Stomach (tissue), 9 donors: ENCODE measurements around the gene PPP2R2C. TPM values are rescaled to one million over a fixed set of nuclear protein-coding genes. Genes with fewer than 3 reads are reported as not detected.

ENCODE experiments used
- DNase-seq, 2 donors: peaks; one replicate each; pipeline versions ENCODE4 v3.0.0 to v3.0.0-alpha.2; 2013 to 2019
- H3K27ac ChIP-seq, 5 donors: fragments of 200-600 bp in 4 of 5; sonication (generic) in 4 of 5; one replicate each; pipeline ENCODE4 v1.5.1; 2013 to 2019; ENCODE audit warnings: mild to moderate bottlenecking in 1 of 5, moderate library complexity in 1 of 5
- H3K27me3 ChIP-seq, 3 donors: fragments of 200-600 bp; sonication (generic); one replicate each; pipeline ENCODE4 v1.5.1; 2017 to 2019; ENCODE audit warnings: mixed run types in 1 of 3
- H3K36me3 ChIP-seq, 4 donors: fragments of 200-600 bp; sonication (generic); 1 replicate in 3 of 4; 2 replicates in 1 of 4; pipeline ENCODE4 v1.5.1; 2016 to 2019
- H3K4me1 ChIP-seq, 4 donors: fragments of 200-600 bp; sonication (generic); one replicate each; pipeline ENCODE4 v1.5.1; 2016 to 2019
- H3K4me3 ChIP-seq, 4 donors: fragments of 200-600 bp; sonication (generic) in 3 of 4; one replicate each; pipeline ENCODE4 v1.5.1; 2016 to 2019; ENCODE audit warnings: mild to moderate bottlenecking in 1 of 4
- H3K9me3 ChIP-seq, 4 donors: fragments of 200-600 bp; sonication (generic); one replicate each; pipeline ENCODE4 v1.5.1; 2016 to 2019
- CTCF ChIP-seq, 7 experiments: fragments of 450-650 bp in 4 of 7; fragments of 200-600 bp in 3 of 7; sonication (generic) in 3 of 7; IDR thresholded peaks; one replicate each; pipeline ENCODE4 v1.5.1; 2016 to 2019; ENCODE audit warnings: antibody characterized with exemption in 7 of 7, control low read depth in 2 of 7, mild to moderate bottlenecking in 1 of 7
- EP300 ChIP-seq: sonication (generic); formaldehyde crosslinking; IDR thresholded peaks from one replicate; pipeline ENCODE4 v1.6.1; 2017; ENCODE audit warnings: antibody characterized with exemption
- POLR2A ChIP-seq, 4 donors: fragments of 450-650 bp; IDR thresholded peaks; one replicate each; pipeline ENCODE4 v1.6.1; 2016; ENCODE audit warnings: antibody characterized with exemption in 4 of 4, control low read depth in 2 of 4, mild to moderate bottlenecking in 1 of 4, moderate library complexity in 1 of 4
- POLR2AphosphoS5 ChIP-seq, 3 donors: sonication (generic); formaldehyde crosslinking; IDR thresholded peaks; one replicate each; pipeline ENCODE4 v1.6.1; 2016; ENCODE audit warnings: antibody characterized with exemption in 3 of 3
- WGBS, 5 donors: extraction: QIAGEN DNeasy Blood & Tissue Kit in 3 of 5; methylation state at CpG; one replicate each; pipeline versions ENCODE4 v1.1.5 to v1.1.7; 2013 to 2018; 5-methylcytosine and 5-hydroxymethylcytosine counted together
- intact Hi-C: fragments of 100-400 bp; cut with DNase I; formaldehyde crosslinking; loops from one replicate; pipeline ENCODE4 v1.15.1; 2023; ENCODE audit warnings: low total_unique reads
- polyA plus RNA-seq, 3 donors: library from polyadenylated mRNA; stranded (reverse); fragments of 200-250 nt; gene quantifications; one replicate each; pipeline ENCODE4 v1.2.3, GENCODE V29; 2013
- total RNA-seq, 5 donors: library from RNA; depleted of rRNA; stranded (reverse); fragments of >200 nt; gene quantifications; one replicate each; pipeline versions ENCODE4 v1.1.0 to v1.2.3, GENCODE V29; 2014 to 2016
- donor health status: healthy with polysubstance abuse.
- donor health status: Bipolar disorder and iron deficiency.
- donor health status: healthy.

PPP2R2C gene
- total and polyA plus RNA-seq, 8 donors: 1.4 to 5.0 (median 1.5) TPM; not detected in 5

- Histone ChIP-seq H3K27me3 (no peaks in the 10 kb centered on the region), H3K27ac (peak overlapping the region; percentile 31 to 97 (median 52)), H3K36me3 (peaks cover 4 to 49% (median 46%) of the 10 kb centered on the region in 4 donors), H3K4me1 (peaks cover 44 to 93% (median 79%) of the 10 kb centered on the region in 4 donors), H3K9me3 (no peaks in the 10 kb centered on the region), H3K4me3 (no peak overlapping the region)
- intact Hi-C loops: no loop called here
- DNase-seq: peak in 1 of 2 donors; percentile 84
- TF ChIP-seq CTCF (IDR thresholded peaks at IDR 0.05): no peak
- TF ChIP-seq POLR2AphosphoS5 (IDR thresholded peaks at IDR 0.05): no peak
- no peak for TF ChIP-seq EP300
- TF ChIP-seq POLR2A (IDR thresholded peaks at IDR 0.05): no peak
- WGBS, 5 donors: 25 to 42% (median 28%) methylated on average over 9 to 10 of the region's 10 CpGs
Measured at GRCh38 chr4:6278801-6279197, 193.6 kb downstream of the PPP2R2C start.

DNA sequence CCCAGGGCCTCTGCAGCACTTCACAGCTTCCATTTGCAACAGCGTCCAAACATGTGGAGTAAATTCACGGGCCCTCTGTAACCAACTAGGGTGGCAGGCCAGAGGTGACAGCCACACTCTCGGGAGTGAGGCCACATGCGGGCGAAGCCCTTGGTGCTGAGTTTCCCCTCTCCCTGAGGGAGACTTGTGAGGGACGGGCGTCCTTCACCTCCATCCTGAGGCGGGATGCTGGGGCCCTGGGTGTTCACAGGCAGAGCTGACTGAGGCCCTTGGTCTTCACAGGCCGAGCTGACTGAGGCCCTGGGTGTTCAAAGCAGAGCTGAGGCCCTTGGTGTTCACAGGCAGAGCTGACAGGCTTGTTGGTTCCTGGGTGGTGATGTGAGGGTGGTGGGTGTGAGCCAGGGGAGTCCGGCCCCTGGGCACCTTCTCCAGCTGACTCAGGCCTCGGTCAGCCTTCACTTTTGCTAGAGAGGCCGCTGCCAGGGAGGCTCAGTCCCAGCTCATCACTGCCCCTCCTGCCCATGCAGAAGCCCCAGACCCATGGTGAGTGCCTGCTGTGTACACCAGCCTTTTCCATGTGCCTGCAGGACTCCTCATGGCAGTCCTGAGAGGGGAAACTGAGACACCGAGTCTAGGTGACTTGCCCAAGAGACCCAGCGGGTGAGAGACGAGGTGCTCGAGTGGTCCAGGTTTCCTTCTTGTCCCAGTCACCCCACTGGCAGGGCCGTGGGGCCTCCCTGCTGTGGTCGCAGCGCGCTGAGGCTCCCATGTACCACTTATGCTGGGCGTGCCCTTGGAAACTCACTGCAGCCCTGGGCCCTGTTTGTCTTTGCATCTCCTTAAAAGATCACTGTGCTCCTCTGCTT is 194.2 kb downstream of the PPP2R2C start:
- Histone ChIP-seq H3K4me3 (no peak overlapping the region), H3K27ac (peak overlapping the region; percentile 31 to 97 (median 52)), H3K36me3 (peaks cover 4 to 46% (median 41%) of the 10 kb centered on the region in 4 donors), H3K9me3 (no peaks in the 10 kb centered on the region), H3K27me3 (no peaks in the 10 kb centered on the region), H3K4me1 (peaks cover 51 to 96% (median 84%) of the 10 kb centered on the region in 4 donors)
- no peak for DNase-seq
- intact Hi-C loops: no loop called here
- WGBS, 5 donors: 63 to 89% (median 83%) methylated on average over 8 to 21 of the region's 21 CpGs
- TF ChIP-seq CTCF (IDR thresholded peaks at IDR 0.05) (no peak), POLR2A (IDR thresholded peaks at IDR 0.05) (no peak), POLR2AphosphoS5 (IDR thresholded peaks at IDR 0.05) (no peak), EP300 (no peak)

DNA sequence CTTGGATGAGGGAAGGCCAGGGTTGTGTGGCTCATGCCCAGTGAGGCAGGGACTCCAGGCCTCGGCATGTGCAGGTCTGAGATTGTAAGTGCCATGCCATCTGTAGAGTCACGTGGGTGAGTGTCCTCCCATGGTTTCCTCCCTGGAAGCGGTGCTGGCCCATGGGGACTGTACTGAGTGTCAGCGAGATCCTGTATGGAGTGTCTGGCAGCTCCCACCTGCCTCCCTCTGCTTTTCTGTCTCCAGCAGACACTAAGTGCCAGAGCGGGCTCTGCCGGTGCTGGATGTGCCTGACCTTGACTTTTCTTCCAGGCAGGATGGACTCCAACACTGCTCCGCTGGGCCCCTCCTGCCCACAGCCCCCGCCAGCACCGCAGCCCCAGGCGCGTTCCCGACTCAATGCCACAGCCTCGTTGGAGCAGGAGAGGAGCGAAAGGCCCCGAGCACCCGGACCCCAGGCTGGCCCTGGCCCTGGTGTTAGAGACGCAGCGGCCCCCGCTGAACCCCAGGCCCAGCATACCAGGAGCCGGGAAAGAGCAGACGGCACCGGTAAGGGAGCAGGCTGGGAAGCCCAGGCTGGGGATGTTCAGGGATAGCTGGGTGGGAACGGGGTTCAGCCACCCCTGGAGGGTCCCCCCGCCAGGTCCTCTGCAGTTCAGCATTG is 195.1 kb downstream of the PPP2R2C start:
- intact Hi-C loops: no loop called here
- Histone ChIP-seq H3K9me3 (no peaks in the 10 kb centered on the region), H3K36me3 (peaks cover 4 to 46% (median 39%) of the 10 kb centered on the region in 4 donors), H3K4me3 (no peak overlapping the region), H3K27ac (peak overlapping the region in 4 of 5 donors; percentile 61 to 97 (median 67)), H3K27me3 (no peaks in the 10 kb centered on the region), H3K4me1 (peaks cover 60 to 96% (median 86%) of the 10 kb centered on the region in 4 donors)
- 84 to 91% (median 90%) methylated on average over 16 to 24 of the region's 24 CpGs for WGBS, 5 donors
- TF ChIP-seq CTCF (IDR thresholded peaks at IDR 0.05) (no peak), EP300 (no peak), POLR2A (IDR thresholded peaks at IDR 0.05) (no peak), POLR2AphosphoS5 (IDR thresholded peaks at IDR 0.05) (no peak)
- DNase-seq: peak in 1 of 2 donors; percentile 46
